GM23338 (cell line): ENCODE data around the gene SLIT1. TPM values are rescaled to one million over a fixed set of nuclear protein-coding genes. Genes with fewer than 3 reads are reported as not detected.

Experiments used
- ATAC-seq: fragments of 200-7000 bp; cut with Tn5 transposase; 3 replicates; pipeline ENCODE4 v1.9.1; 2020
- DNase-seq: peaks from one replicate; pipeline ENCODE4 v3.0.0-alpha.2; 2015; ENCODE audit warnings: low spot score
- H2AFZ ChIP-seq: fragments of 200-600 bp; sonication (generic); 2 replicates; pipeline ENCODE4 v1.8.0; 2016; ENCODE audit warnings: antibody characterized with exemption, mild to moderate bottlenecking, moderate library complexity
- H3F3A ChIP-seq: fragments of 200-600 bp; sonication (generic); replicated peaks from 2 replicates; pipeline ENCODE4 v1.8.0; 2017; ENCODE audit warnings: antibody characterized with exemption, mixed run types, low read depth
- H3K27ac ChIP-seq: fragments of 200-600 bp; sonication (generic); 2 replicates; pipeline ENCODE4 v1.6.1; 2016; ENCODE audit warnings: low read depth
- H3K27me3 ChIP-seq: fragments of 200-600 bp; sonication (generic); 2 replicates; pipeline ENCODE4 v1.8.0; 2016; ENCODE audit warnings: mild to moderate bottlenecking, mixed run types, moderate library complexity; ENCODE audit not compliant: insufficient read depth
- H3K36me3 ChIP-seq: fragments of 200-600 bp; sonication (generic); 2 replicates; pipeline ENCODE4 v1.8.0; 2016; ENCODE audit warnings: mild to moderate bottlenecking; ENCODE audit not compliant: insufficient read depth
- H3K4me1 ChIP-seq: fragments of 200-600 bp; sonication (generic); 2 replicates; pipeline ENCODE4 v1.8.0; 2016; ENCODE audit warnings: mild to moderate bottlenecking, moderate library complexity; ENCODE audit not compliant: insufficient read depth
- H3K4me2 ChIP-seq: fragments of 200-600 bp; sonication (generic); 2 replicates; pipeline ENCODE4 v1.7.1; 2017; ENCODE audit warnings: mixed run types
- H3K4me3 ChIP-seq: fragments of 200-600 bp; sonication (generic); 2 replicates; pipeline ENCODE4 v1.6.1; 2016; ENCODE audit warnings: mixed run types
- H3K79me2 ChIP-seq: fragments of 200-600 bp; sonication (generic); replicated peaks from 2 replicates; pipeline ENCODE4 v1.8.0; 2017; ENCODE audit warnings: mild to moderate bottlenecking; ENCODE audit not compliant: insufficient read depth
- H3K9me2 ChIP-seq: fragments of 200-600 bp; sonication (generic); 2 replicates; pipeline ENCODE4 v1.8.0; 2017; ENCODE audit not compliant: insufficient read depth
- H4K20me1 ChIP-seq: fragments of 200-600 bp; sonication (generic); replicated peaks from 2 replicates; pipeline ENCODE4 v1.8.0; 2017; ENCODE audit warnings: mild to moderate bottlenecking; ENCODE audit not compliant: insufficient read depth
- H3K27ac Mint-ChIP-seq: 2 replicates; pipeline ENCODE4 v1.8.0; 2020; ENCODE audit warnings: inconsistent platforms, mild to moderate bottlenecking, moderate library complexity, mixed read lengths
- H3K27me3 Mint-ChIP-seq: 3 replicates; pipeline ENCODE4 v1.8.0; 2022; ENCODE audit warnings: low read depth, mild to moderate bottlenecking, moderate library complexity, mixed read lengths, inconsistent platforms; ENCODE audit not compliant: insufficient read depth, poor library complexity
- H3K36me3 Mint-ChIP-seq: 3 replicates; pipeline ENCODE4 v1.8.0; 2021; ENCODE audit warnings: low read depth, mild to moderate bottlenecking, inconsistent platforms, moderate library complexity, mixed read lengths
- H3K4me1 Mint-ChIP-seq: 3 replicates; pipeline ENCODE4 v1.8.0; 2020; ENCODE audit warnings: mild to moderate bottlenecking, inconsistent platforms, mixed read lengths
- H3K4me3 Mint-ChIP-seq: 3 replicates; pipeline ENCODE4 v1.8.0; 2021; ENCODE audit warnings: moderate library complexity, mild to moderate bottlenecking, inconsistent platforms, mixed read lengths
- H3K9me3 Mint-ChIP-seq: 3 replicates; pipeline ENCODE4 v1.8.0; 2020; ENCODE audit warnings: moderate library complexity, mild to moderate bottlenecking, inconsistent platforms, mixed read lengths
- CREB1 ChIP-seq: fragments of 250-450 bp; sonication (Bioruptor Pico); IDR thresholded peaks from 2 replicates; pipeline ENCODE4 v1.5.0; 2020; ENCODE audit warnings: low read depth, mild to moderate bottlenecking, moderate library complexity
- CTCF ChIP-seq, 2 experiments: fragments of 200-600 bp in 1 of 2; sonication (generic) in 1 of 2; conservative IDR thresholded peaks; 2 replicates each; pipeline versions ENCODE4 v1.5.1 to v1.6.1; 2016 to 2017; ENCODE audit warnings: antibody characterized with exemption in 2 of 2, low read depth in 2 of 2, mild to moderate bottlenecking in 2 of 2, moderate library complexity in 1 of 2
- EZH2 ChIP-seq: fragments of 200-600 bp; sonication (generic); IDR thresholded peaks from one replicate; pipeline ENCODE4 v1.8.0; 2017; ENCODE audit warnings: antibody characterized with exemption, mild to moderate bottlenecking, low read depth; ENCODE audit not compliant: unreplicated experiment
- EZH2phosphoT487 ChIP-seq: fragments of 200-600 bp; sonication (generic); IDR thresholded peaks from one replicate; pipeline ENCODE4 v1.8.1; 2018; ENCODE audit warnings: antibody characterized with exemption; ENCODE audit not compliant: unreplicated experiment
- JUNB ChIP-seq: IDR thresholded peaks from one replicate; pipeline ENCODE4 v1.6.1; 2016; ENCODE audit warnings: antibody characterized with exemption; ENCODE audit not compliant: unreplicated experiment
- NANOG ChIP-seq: IDR thresholded peaks from 2 replicates; pipeline ENCODE4 v1.6.1; 2016; ENCODE audit warnings: antibody characterized with exemption, borderline replicate concordance
- POLR2AphosphoS5 ChIP-seq: IDR thresholded peaks from 2 replicates; pipeline ENCODE4 v1.6.1; 2016; ENCODE audit warnings: antibody characterized with exemption, low read depth
- STAT1 ChIP-seq: IDR thresholded peaks from one replicate; pipeline ENCODE4 v1.6.1; 2016; ENCODE audit warnings: antibody characterized with exemption; ENCODE audit not compliant: unreplicated experiment
- ZNF114 ChIP-seq: fragments of 250-450 bp; sonication (Bioruptor Pico); IDR thresholded peaks from 2 replicates; pipeline ENCODE4 v1.5.0; 2020; ENCODE audit warnings: mild to moderate bottlenecking, moderate library complexity
- ZNF331 ChIP-seq: fragments of 250-450 bp; sonication (Bioruptor Pico); IDR thresholded peaks from 2 replicates; pipeline ENCODE4 v1.5.0; 2020; ENCODE audit warnings: low read depth, mild to moderate bottlenecking, moderate library complexity
- ZNF462 ChIP-seq: fragments of 250-450 bp; sonication (Bioruptor Pico); IDR thresholded peaks from 2 replicates; pipeline ENCODE4 v1.5.0; 2020; ENCODE audit warnings: mild to moderate bottlenecking, moderate library complexity
- polyA plus RNA-seq: library from polyadenylated mRNA; unstranded; fragments of >200 nt; fragmentation: Nextera tagmentation; extraction: Ambion mirVana; gene quantifications from 2 replicates; pipeline ENCODE4 v1.2.1, GENCODE V29; 2016
- total RNA-seq: library from RNA; depleted of rRNA; stranded (reverse); fragments of >200 nt; shearing (Covaris generic); gene quantifications from 2 replicates; pipeline ENCODE4 v1.2.3, GENCODE V29; 2014
- TF ChIP-seq, protein P1 (sequence below): IDR thresholded peaks from 2 replicates; pipeline ENCODE4 v1.6.1; 2016; ENCODE audit warnings: antibody characterized with exemption
- TF ChIP-seq, protein P2 (sequence below): IDR thresholded peaks from one replicate; pipeline ENCODE4 v1.6.1; 2018; ENCODE audit warnings: antibody characterized with exemption; ENCODE audit not compliant: unreplicated experiment

The SLIT1 gene
- total and polyA plus RNA-seq, 2 experiments from 2014 or later, result 0.76 to 1.7 TPM

DNA sequence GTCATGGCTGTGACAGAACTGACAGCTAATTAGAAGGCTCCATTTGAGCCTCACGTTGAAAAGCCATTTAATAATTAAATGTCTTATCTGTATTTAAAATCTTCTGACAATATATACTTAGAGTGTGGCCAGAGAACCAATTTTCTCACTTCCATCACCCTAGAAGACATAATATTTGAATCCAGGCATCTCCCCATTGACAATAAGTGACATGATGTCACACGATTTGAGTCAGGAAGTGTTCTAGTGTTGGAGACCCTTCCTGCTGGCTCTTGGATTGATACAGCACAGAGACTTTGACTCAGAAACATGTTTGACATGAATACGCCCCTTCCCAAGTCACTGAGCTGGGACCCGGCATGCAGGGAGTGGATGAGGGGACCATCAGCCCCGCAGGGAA, 85.9 kb downstream of the SLIT1 start:
- Mint-ChIP-seq H3K27me3 (peaks cover 14% of the 10 kb centered on the region), H3K27ac (no peak overlapping the region), H3K4me3 (no peak overlapping the region)

More for the DNA sequence above, 85.9 kb downstream of the SLIT1 start:
- no peaks in the 10 kb centered on the region for H3K79me2 ChIP-seq
- H2AFZ ChIP-seq, result no peak overlapping the region
- H3K4me2 ChIP-seq, result no peak overlapping the region
- no peaks in the 10 kb centered on the region for H3F3A ChIP-seq
- Mint-ChIP-seq H3K36me3 (no peaks in the 10 kb centered on the region), H3K9me3 (no peaks in the 10 kb centered on the region), H3K4me1 (peaks cover 39% of the 10 kb centered on the region)
- no peak for ATAC-seq
- no peak overlapping the region for H3K27ac ChIP-seq
- H3K4me3 ChIP-seq, result no peak overlapping the region
- no peak for DNase-seq
- H3K36me3 ChIP-seq, result no peaks in the 10 kb centered on the region
- TF ChIP-seq, protein P1, sequence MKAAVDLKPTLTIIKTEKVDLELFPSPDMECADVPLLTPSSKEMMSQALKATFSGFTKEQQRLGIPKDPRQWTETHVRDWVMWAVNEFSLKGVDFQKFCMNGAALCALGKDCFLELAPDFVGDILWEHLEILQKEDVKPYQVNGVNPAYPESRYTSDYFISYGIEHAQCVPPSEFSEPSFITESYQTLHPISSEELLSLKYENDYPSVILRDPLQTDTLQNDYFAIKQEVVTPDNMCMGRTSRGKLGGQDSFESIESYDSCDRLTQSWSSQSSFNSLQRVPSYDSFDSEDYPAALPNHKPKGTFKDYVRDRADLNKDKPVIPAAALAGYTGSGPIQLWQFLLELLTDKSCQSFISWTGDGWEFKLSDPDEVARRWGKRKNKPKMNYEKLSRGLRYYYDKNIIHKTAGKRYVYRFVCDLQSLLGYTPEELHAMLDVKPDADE, result no peak
- TF ChIP-seq EZH2phosphoT487 (no peak), CTCF (conservative IDR thresholded peaks at IDR 0.05; ENCODE audit: low read depth in 2 of 2) (no peak), ZNF462 (CRISPR knock-in tag) (no peak), ZNF331 (CRISPR knock-in tag) (no peak), EZH2 (no peak), CREB1 (no peak), JUNB (no peak), POLR2AphosphoS5 (no peak), ZNF114 (CRISPR knock-in tag) (no peak), NANOG (no peak), STAT1 (no peak)
- TF ChIP-seq, protein P2, sequence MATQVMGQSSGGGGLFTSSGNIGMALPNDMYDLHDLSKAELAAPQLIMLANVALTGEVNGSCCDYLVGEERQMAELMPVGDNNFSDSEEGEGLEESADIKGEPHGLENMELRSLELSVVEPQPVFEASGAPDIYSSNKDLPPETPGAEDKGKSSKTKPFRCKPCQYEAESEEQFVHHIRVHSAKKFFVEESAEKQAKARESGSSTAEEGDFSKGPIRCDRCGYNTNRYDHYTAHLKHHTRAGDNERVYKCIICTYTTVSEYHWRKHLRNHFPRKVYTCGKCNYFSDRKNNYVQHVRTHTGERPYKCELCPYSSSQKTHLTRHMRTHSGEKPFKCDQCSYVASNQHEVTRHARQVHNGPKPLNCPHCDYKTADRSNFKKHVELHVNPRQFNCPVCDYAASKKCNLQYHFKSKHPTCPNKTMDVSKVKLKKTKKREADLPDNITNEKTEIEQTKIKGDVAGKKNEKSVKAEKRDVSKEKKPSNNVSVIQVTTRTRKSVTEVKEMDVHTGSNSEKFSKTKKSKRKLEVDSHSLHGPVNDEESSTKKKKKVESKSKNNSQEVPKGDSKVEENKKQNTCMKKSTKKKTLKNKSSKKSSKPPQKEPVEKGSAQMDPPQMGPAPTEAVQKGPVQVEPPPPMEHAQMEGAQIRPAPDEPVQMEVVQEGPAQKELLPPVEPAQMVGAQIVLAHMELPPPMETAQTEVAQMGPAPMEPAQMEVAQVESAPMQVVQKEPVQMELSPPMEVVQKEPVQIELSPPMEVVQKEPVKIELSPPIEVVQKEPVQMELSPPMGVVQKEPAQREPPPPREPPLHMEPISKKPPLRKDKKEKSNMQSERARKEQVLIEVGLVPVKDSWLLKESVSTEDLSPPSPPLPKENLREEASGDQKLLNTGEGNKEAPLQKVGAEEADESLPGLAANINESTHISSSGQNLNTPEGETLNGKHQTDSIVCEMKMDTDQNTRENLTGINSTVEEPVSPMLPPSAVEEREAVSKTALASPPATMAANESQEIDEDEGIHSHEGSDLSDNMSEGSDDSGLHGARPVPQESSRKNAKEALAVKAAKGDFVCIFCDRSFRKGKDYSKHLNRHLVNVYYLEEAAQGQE, result no peak
- peaks cover 18% of the 10 kb centered on the region for H3K4me1 ChIP-seq
- 0 out of 2 replicates have a peak, but pooled peaks cover 3% of the 10 kb centered on the region for H3K9me2 ChIP-seq
- no peaks in the 10 kb centered on the region for H4K20me1 ChIP-seq
- no peaks in the 10 kb centered on the region for H3K27me3 ChIP-seq
